GM18951 (cell line): ENCODE results near the gene FAXDC2.

Experiments used
- POLR2A ChIP-seq: IDR thresholded peaks from 4 replicates; pipeline ENCODE4 v1.6.1; 2011; ENCODE audit warnings: mild to moderate bottlenecking; ENCODE audit not compliant: insufficient read length, insufficient read depth; ENCODE audit errors: extremely low read depth
- in situ Hi-C: fragments of 300-500 bp; cut with MboI; formaldehyde crosslinking; loops from one replicate; pipeline ENCODE4 v1.12.0; 2022; ENCODE audit warnings: low sequenced_read_pairs, mixed read lengths, inconsistent platforms; ENCODE audit not compliant: unreplicated experiment

The FAXDC2 gene

DNA sequence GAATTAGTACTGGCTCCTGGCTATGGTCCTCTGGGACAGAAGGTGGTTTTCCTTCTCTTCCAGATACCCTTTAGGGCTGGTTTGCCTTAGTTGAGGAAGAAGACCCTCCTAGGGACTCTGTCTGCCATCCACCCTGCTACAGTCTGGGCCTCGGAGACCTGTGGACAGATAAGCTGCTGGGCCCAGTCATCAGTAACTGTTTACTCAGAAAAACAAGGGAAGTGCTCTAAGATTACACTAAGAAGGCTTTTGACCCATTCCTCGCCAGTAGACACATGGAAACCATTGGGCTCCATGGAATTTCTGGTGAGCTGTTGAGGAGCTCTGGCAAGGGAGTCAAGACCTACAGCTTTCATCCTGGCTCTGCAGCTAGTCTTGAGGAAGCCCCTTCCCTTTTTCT is 64.0 kb downstream of the FAXDC2 start:
- no peak for TF ChIP-seq POLR2A
- in situ Hi-C loops = no loop called here

DNA sequence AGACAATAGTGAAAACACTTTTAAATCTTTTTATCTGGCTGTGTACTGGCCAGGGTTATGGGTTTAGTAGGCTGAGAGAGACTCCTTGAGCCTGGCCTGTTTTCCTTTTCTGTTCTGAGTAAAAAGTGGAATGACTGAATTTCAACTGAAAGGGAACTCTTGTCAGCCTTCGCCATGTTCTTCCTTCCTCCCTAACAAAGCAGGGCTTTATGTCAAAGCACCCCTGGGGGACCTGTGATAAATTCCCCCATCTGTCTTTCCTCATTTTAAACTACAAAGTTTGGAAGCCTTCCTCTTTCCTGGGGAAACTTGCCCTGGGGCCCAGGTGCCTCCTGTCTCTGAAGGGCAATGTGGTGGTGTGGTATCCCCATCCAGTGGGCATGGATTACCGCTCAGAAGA is 65.5 kb downstream of the FAXDC2 start:
- no peak for TF ChIP-seq POLR2A

GRCh38 chr5:154783774-154784460 is 66.5 kb downstream of the FAXDC2 start:
- no peak for TF ChIP-seq POLR2A
- in situ Hi-C loops = no loop called here

More for the DNA sequence above, 65.5 kb downstream of the FAXDC2 start:
- in situ Hi-C loops = no loop called here

DNA sequence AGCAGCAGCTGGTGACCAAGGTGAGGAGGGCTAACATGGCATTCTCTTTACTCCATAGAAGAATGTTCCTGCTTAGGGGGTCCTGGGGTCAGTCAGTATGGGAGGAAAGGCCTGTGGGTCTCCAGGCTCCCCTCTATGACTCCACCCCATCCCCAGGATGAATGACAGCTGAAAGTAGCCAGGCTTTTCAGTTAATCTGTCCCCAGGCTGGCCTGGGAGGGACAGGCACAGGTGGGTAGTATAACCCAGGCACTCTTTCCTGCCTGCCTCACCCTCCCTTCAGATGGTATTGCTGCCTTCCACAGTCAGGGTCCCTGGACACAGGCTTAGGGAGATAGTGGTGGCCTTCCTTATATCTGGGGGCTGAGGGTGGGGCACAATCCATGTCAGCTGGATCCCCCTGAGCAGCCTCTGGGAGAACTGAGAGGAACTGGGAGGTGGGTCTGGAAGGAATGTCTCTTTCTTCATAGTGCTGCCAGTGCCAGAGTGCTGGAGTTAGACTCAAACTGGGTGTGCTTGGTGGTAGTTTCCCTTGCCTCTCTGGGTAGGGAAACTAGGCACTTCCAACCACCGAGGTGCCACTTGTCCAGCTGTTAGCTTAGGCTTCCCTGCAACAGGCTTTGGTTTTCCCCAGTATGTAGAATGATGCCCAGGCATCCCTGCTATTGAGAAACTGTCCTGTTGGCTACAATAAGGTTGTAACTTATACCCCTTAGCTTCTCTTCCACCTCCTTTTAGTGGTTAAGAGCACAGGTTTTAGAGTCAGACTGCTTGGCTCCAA is 67.4 kb downstream of the FAXDC2 start:
- in situ Hi-C loops = no loop called here
- TF ChIP-seq POLR2A = no peak

DNA sequence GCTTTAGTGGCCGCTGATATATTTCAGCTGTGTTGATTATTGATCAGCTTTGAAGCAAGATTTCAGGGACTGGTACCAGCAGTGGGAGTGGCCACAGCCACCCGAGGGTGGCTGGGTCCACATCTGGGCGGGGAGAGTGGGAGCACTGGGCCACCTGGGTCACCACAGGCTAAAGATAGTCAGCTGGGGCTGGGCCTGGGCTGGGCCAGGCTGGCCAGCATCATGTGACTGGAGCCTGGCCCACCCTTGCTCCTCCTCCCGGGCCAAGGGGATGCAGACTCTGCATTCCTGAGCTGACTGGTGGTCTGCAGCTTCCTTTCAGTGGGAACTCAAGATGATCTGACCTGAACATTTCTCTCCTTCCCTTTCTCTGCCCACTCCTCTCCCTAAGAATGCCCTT is 68.1 kb downstream of the FAXDC2 start:
- TF ChIP-seq POLR2A = no peak
- in situ Hi-C loops = no loop called here

DNA sequence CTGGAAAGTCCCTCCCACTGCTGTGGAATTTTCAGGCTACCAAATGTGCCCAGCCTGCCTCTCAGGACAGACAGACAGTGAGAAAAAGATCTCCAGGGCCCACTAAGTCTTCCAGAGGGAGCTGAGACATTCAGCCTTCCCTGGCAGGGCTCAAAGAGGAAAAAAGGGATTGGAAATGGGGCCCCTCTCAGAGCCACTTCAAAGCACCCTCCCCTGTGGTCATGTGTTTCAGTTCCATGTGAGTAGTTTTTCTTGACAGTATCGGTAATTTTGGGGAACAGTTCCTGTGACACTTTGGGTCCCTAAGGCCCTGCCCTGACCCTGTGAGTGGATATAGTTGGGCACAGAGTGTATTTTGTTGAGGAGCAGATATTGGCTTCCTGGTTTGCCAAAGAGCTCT is 70.3 kb downstream of the FAXDC2 start:
- in situ Hi-C loops = no loop called here
- TF ChIP-seq POLR2A = no peak

DNA sequence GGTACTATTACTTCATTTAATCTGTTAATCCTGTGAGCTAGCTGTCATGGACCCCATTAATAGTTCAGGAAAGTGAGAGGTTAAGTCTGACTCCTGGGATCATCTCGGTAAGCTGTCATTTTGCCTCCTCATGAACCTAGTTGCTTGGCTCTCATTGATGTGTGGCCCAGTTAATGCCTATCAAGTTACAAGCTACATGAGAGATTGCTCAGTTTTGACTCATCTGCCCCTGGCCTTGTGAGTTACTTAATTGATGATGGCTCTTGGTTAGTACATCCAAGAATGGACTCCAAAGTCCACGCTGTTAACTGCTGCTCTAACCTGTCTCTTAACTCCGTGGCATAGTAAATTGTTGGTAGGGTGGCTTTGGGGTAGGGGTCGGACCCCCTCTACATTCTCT is 71.3 kb downstream of the FAXDC2 start:
- no peak for TF ChIP-seq POLR2A
- in situ Hi-C loops = no loop called here

- no peak for TF ChIP-seq POLR2A
- in situ Hi-C loops = no loop called here
Measured at GRCh38 chr5:154778534-154778933, 71.9 kb downstream of the FAXDC2 start.

DNA sequence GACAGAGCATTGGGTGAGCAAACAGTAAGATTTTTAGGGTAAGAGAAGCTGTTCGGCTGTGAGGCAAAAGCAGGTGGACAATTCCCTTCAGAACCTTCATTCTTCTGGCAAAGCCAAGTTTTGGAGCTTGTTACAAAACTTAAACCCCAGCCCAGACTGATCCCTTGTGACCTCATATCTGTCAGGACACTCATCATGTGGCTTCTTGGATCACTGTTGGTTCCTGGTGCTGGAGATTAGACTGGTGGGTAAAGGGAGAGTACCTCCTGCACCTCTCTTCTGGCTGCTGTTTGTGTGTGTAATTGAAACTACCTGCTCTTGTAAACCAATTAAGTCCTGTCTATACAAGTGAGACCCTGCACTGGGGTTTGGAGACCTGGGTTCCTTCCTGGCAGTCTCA is 74.2 kb downstream of the FAXDC2 start:
- in situ Hi-C loops = no loop called here
- TF ChIP-seq POLR2A = no peak

DNA sequence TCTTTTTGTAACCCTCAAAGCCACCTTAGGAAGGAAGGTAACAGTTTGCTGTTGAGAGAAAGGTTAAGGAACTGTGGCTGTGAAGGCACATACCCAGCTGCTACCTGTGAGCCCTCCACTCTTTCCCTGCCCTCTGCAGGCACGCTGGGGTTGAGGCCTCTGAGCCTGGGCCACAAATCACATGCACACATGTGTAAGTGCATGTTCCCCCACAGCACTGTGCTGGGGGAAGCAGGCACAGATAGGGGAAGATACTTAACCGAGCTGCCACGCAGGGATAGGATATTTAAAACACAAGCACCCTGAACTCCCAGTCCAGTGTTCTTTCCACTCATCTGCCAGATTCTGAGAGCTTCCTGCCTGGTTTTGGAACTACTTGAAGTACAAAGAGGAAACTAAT is 77.1 kb downstream of the FAXDC2 start:
- TF ChIP-seq POLR2A = no peak
- in situ Hi-C loops = no loop called here

DNA sequence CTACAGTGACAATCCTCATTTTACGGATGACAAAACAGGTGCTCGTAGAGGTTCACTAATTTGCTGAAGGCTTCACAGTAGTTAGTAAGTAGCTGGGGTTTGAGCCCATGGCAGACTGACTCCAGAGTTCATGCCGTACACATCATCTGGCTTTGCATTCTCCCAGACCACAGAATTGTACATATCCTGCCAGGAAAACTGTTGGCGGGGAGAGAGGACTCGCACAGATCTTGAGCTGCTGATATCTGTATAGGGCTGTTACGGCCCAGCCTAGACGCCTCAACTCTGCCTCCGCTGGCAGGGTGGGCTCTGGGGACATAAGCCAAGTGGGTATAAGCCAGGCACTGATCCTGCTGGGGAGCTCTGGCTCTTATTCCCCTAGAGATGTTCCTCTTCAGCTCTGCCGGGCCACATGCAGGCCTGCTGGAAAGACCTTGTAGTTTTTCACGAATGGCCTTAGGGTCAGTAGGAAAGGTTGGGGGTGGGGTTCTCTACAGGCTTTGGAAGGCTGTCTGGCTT is 79.0 kb downstream of the FAXDC2 start:
- TF ChIP-seq POLR2A = no peak
- in situ Hi-C loops = no loop called here

DNA sequence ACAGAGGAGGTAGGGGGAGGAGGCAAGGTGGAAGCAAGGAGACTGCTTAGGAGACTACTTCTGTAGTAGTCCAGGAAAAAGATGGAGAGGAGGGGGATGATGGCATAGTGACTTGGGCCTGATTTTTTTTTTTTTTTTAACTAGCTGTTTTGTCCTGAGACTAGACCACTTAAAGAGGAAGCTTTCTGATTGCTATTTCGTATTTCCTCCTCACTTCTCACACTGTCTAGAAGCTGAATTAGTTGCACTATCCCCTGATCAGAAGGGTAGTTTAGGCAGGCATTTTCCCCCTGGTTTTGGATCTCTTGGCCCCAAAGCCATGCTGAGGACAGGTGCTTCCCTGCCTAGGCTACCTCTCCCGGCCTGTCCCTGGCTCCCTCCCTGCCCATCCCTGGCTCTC is 80.3 kb downstream of the FAXDC2 start:
- TF ChIP-seq POLR2A = no peak
- in situ Hi-C loops = no loop called here
